Transverse colon (tissue), 4 donors: ENCODE measurements around the gene ASB1.

Source experiments
- CTCF ChIP-seq, 5 experiments: fragments of 200-600 bp in 3 of 5; fragments of 450-650 bp in 2 of 5; sonication (generic) in 3 of 5; IDR thresholded peaks; 1 replicate in 2 of 5; 2 replicates in 3 of 5; pipeline ENCODE4 v1.5.1; 2016 to 2017; ENCODE audit warnings: antibody characterized with exemption in 5 of 5, inconsistent platforms in 3 of 5, mild to moderate bottlenecking in 2 of 5, moderate library complexity in 1 of 5
- EP300 ChIP-seq: sonication (generic); formaldehyde crosslinking; IDR thresholded peaks from one replicate; pipeline ENCODE4 v1.6.1; 2017; ENCODE audit warnings: antibody characterized with exemption, low read depth
- POLR2A ChIP-seq: fragments of 450-650 bp; IDR thresholded peaks from one replicate; pipeline ENCODE4 v1.6.1; 2016; ENCODE audit warnings: antibody characterized with exemption, mild to moderate bottlenecking, moderate library complexity
- POLR2AphosphoS5 ChIP-seq, 3 donors: sonication (generic); formaldehyde crosslinking; IDR thresholded peaks; one replicate each; pipeline ENCODE4 v1.6.1; 2016; ENCODE audit warnings: antibody characterized with exemption in 3 of 3

GRCh38 chr2:238486123-238486848 is 59.6 kb downstream of the ASB1 start:
- TF ChIP-seq POLR2AphosphoS5 (IDR thresholded peaks at IDR 0.05) (no peak), CTCF (IDR thresholded peaks at IDR 0.05) (no peak), POLR2A (no peak), EP300 (no peak)
